GM18858 (cell line): ENCODE measurements around the gene PRDX2.
"Not testable (repeated sequence)": the region's sequence is repeated elsewhere in the genome, so short reads cannot be mapped to it uniquely, and the experiment has no call there.

Experiments
- ATAC-seq: cut with Tn5 transposase; IDR thresholded peaks from one replicate; pipeline ENCODE4 v1.9.1; 2021; ENCODE audit not compliant: unreplicated experiment

The PRDX2 gene

DNA sequence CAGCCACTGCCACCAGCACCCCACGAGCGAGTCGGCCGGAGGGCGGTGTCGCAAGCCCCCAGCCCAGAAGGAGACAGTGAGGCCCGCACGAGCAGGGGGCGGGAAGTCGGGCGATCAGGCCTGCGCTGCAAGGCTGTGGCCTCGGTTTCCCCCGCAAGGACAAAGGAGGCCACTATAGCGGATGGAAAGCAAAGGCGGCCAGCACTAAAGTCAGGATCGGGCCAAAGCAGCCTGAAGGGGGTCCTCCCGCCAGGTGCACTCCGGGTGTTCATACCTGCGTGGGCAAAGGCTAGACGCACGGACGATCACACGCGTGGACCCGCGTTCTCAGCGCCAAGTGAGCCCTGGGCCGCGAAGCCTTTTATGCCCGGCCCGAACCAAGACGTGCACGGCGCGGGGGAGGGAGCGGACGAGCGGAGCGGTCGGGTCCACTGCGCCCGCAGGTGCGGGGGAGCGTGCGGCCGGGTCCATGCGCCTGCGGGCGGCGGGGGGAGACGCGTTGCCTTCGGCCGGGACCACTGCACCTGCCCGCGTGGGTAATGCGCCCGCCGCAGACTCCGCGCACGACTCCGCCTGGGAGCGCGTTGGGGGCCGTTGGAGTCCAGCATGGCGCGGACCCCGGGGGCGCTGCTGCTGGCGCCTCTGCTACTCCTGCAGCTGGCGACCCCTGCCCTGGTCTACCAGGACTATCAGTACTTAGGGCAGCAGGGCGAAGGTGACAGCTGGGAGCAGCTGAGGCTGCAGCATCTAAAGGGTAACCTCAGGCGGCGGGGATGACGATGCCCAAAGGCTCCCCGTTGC is at the start of gene PRDX2, which contains the start of gene THSD8:
TSS of gene PRDX2 (minus strand) at position 335 of the 801 bp plus-strand sequence. CDS start 539 bp downstream, outside the sequence.
TSS of gene THSD8 (plus strand) at position 604 of the 801 bp plus-strand sequence. CDS start at position 607, 3 bp downstream.
- ATAC-seq, result no peak

DNA sequence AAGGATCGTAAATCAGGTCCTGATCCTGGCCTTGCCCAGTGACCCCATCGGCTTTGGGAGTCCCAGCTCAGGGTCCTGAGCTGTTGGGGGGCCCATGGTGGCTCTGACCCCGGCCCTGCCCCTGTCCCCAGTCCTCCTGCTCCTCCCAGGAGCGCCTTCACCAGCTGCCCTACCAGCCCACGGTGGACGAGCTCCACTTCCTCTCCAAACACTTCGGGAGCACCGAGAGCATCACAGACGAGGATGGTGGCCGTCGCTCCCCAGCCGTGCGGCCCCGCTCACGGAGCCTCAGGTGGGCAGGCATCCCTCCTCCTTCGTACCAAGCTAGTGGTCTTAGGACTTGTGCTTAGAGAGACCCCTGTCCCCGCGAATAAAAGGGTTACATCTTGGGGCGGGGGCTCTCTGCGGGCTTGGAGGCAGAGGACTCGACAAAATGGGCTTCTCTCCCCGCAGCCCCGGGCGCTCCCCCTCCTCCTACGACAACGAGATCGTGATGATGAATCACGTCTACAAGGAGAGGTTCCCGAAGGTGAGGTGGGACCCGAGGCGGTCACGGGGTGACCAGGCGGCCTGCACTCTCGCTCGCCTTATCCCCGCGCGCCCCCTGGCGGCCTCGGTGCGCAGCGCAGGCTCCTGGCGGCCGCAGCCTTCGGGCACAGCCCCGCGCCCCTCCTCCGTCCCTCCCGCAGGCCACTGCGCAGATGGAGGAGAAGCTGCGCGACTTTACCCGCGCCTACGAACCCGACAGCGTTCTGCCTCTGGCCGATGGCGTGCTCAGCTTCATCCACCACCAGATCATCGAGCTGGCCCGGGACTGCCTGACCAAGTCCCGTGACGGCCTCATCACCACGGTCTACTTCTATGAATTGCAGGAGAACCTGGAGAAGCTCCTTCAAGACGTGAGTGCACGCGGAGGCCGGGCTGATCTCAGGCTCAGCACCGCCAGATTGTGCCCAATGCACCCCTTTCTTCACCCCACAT is 45.8 kb upstream of the PRDX2 start:
- ATAC-seq, result no peak

DNA sequence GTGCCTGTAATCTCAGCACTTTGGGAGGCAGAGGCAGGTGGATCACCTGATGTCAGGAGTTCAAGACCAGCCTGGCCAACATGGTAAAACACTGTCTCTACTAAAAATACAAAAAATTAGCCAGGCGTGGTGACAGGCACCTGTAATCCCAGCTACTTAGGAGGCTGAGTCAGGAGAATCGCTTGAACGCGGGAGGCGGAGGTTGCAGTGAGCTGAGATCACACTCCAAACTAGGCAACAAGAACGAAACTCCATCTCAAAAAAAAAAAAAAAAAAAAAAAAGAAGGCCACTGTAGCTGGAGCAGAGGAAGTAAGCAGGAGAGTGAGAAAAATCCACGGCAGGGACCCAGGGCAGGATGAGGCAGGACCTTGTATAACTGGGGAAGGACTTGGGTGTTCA is 45.0 kb upstream of the PRDX2 start:
- not testable (repeated sequence) for ATAC-seq

DNA sequence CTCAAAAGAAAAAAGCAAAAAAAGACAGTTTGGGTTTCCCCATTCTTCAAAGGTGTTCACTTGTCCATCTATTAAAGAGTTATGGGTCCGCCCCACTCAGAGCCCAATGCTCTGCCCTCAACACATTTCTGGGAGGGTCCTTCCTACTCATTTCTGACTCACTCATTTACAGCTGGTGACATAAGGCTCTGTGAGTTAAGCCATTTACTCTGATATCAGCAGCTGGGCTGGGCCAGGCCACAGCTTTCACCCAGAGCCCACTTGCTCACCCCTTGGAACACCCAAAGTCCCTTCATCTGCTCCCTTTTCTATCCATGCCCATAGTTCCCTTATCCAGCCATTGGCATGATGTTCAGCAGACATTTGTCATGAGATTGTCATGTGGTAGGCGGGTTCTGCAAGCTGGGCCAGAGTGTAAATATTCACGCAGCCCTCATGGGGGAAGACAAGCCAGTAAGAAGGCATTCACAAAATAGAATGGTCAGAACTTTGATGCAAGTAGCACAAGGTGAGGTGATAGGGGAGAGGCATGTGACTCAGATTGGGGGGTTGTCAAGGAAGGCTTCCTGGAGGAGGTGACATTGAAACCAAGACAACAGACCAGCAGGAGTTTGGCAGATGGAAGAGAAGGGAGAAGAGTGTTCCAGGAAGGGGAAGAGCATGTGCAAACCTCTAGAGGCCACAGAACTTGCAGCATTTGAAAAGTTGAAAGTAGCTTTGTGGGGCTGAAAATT is 42.6 kb upstream of the PRDX2 start:
- ATAC-seq, result no peak

DNA sequence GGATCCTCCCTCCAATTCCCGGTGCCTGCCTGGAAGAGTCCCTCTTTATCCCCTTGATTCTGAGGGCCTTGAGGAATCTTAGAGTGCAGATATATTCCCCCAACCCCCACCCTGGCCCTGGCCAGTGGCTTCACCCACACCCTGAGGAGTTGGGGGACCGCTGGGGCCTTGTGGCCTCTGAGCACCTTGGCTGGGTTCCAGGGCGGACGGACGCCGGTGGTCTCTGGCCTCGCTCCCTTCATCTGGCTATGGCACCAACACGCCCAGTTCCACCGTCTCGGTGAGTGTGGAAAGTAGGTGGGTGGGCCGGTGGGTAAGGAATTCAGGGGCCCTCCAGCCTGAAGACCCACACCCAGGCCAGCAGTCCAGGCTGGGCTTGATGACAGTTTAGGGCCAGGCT is 41.7 kb upstream of the PRDX2 start:
- ATAC-seq, result no peak

DNA sequence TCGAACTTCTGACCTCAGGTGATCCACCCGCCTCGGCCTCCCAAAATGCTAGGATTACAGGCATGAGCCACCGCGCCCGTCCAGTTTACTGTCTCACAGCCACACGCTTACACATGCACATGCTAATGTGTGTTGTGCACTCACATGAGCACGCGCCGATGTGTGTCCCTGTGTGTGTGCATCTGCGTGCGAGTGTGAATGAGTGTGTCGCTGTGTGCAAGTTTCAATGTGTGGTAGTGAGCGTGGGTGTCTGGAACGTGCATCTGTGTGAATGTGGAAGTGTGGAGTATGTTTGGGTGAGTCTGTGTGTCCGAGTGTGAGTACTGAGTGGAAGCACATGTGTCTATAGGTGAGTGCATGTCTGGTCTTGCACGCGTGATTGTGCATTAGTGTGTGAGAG is 40.9 kb upstream of the PRDX2 start:
- no peak for ATAC-seq

DNA sequence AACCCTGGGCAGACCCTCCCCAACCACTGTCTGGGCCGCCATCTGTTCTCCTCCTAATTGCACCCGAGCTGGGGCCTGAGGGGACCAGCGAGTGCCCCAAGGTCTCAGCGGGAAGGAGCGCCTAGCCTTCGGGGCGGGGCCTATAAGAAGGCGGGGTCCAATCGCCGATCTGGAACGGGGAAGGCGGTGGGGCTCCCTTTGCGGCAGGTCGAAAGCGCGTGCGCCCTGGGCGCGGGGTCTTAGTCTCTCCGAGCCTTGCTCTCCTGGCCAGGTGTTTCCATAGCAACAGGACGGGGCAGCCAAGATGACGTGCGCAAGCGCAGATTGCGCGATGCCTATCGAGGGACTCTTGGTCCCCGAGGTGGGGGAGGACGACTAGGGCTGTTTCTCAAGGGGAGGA is 39.5 kb upstream of the PRDX2 start:
- ATAC-seq, result no peak

DNA sequence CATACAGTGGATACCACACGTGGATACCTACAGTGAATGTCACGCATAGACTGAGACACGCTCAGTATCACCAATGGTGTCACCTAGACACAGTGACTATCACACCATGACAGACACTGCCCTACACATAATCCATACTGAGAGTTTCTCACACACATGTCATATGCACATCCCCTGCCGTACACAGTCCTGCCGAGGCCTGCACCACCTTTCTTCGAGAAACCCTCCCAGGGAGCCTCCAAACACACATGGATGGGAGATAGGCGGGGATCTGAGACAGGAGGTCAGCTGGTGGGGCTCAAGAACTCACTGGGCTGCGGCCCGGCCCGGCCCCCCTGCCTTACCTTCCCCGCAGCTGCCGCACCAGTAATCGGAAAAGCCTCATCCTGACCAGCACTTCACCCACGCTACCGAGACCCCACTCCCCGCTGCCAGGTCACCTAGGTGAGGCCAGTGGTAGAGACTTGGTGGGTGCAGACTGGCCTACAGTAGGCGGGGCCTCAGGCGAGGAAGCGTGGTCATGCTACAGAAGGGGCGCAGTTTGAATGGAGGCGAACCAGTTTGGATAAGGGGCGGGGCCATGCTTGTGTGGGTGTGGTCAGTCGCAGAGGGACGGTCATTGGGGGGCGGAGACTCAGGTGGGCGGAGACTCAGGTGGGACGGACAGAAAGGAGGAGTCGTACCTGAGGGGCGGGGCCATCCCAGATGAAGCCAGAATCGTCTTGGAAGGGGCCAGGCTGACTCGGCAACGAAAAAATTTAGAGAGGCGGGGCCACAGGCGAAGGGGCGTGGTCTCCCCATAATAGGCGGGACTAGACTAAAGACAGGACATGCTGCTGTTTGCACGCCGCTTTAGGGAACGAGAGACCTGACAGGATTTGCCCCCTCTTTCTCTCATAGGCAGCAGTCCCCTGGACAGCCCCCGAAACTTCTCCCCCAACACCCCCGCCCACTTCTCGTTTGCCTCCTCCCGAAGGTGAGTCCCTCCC is 38.8 kb upstream of the PRDX2 start:
- no peak for ATAC-seq

DNA sequence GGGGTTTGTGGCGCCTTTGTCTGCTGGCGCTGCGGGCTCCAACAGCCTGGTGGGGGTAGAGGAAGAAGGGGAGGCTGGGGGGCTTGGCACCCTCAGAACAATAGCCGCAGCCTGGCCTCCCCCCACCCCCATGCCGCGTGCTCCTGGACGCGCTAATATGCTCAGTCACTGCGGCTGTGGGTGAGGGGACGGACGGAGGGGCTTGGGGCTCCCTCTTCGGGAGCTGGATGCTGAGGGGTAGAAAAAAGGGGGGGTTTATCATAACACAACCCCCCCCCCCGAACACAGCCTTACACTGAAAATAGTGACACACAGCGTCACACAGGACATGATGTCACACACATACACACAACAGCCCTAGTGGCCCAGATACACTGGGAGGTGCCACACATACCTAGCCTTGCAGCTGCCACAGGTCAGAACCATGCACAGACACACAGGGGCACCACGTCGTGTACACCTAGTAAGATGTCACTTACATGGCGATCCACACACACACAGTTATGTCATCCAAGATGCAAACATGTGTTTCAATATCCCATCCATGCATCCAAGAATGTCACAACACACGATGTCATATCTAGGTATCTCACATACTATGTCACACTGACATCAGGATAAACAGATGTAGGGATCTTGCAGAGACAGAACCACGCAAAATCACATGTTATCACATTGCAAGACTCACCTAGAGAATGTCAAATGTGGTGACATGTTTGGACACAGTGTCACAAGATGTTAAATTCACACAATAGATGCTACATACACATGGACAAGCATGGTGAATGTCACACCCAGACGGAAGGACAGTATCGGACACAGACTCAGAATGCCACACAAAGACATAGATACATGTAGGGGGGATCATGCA is 37.5 kb upstream of the PRDX2 start:
- no peak for ATAC-seq

DNA sequence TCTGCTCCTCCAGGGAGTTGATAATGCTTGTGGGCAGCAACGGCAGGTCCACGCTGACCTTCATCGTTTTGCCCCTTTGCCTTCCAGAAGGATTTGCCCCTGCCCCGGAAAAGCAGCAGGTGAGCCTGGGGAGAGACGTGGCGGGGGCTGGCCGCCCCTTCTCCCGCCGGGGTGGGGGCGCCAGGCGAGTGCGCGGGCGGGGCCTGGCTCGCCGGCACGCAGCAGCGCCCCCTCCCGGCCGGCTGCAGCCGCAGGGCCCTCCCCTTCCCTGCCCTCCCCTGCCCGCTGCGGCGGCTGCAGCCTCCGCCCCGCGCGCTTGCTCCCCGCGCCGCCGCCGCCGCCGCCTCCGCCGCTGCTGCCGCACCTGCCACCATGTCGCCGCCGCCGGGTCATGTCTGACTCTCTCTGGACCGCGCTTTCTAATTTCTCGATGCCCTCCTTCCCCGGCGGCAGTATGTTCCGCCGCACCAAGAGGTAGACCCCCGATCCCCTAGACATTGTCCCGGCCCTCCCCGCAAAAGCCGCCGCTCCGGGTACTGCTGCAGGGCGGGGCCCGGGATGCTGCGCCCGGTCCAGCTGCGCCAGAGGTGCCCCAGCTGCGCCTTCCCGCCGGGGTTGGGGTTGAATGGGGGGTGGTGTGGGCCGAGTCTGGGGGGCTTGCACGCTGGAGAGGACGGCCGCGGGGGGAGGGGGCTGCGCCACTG is 36.7 kb upstream of the PRDX2 start, which contains the start of gene MAST1:
TSS of gene MAST1 (plus strand) at position 334 of the 704 bp plus-strand sequence. CDS start at position 392, 58 bp downstream.
- no peak for ATAC-seq

DNA sequence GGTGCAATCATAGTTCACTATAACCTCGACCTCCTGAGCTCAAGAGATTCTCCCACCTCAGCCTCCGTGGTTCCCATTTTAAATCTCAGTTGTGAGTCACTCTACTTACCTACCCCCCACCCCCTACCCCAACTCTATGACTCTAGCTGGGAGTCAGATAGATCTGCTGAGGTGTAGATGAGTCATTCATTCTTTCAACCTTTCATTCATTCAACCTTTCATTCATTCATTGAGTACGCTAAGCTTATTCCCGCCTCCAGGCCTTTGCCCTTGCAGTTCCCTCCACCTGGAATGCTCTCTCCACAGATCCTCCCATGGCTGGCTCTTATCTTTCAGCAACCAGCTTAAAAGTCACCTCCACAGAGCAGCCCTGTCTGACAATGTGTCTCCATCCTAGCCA is 35.6 kb upstream of the PRDX2 start:
- ATAC-seq, result no peak

DNA sequence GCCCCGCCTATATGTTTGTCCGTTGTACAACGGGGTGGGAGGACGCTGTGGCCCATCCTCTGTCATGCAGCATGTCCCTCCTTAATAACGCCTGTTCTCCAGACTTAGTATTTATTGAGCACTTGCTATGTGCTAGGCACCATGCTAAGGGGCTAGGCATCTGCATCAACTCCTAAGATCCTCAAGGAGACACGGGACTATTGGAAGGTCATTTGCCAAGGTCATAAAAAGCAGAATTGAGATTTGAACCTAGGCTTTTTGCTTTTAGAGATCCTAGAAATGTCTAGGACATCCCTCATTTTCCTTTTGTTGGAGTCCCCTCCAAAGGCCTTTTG is 34.9 kb upstream of the PRDX2 start:
- ATAC-seq, result no peak

DNA sequence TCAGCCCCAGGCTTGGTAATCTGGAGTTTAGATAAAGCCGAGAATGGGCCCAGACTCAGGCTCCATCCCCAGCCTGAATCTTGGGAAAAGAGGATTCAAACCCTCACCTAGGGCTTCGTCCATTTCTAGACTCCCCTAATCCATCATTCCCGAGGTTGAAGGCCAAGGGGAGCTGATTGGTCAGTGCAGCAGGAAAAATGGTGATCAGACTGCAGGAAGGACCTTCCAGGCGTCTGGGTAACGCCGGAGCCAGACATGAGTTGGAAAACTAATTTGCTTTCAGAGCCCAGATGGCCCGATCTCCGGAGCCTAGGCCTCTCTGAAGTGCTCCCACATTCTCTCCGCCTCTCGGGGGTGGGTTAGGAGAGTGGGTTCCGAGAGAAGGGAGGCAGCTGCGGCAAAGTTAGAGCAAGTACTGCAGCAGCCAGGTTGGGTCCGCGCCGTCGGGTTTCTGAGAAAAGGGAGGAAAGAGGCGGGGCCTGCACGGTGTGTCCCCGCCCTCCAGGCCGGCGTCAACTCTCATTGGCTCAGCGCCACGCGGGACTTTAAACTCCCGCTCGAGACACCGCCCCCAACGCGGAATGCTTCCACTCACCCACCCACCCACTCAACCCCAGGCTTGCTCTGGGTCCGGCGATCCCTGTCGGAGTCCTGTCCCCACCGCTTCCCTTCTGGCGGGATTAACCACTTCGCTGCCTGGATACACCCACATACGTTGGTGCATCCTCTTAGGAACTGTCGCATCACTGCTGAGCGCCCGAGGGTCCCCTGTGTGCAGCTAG is 33.6 kb upstream of the PRDX2 start:
- no peak for ATAC-seq

DNA sequence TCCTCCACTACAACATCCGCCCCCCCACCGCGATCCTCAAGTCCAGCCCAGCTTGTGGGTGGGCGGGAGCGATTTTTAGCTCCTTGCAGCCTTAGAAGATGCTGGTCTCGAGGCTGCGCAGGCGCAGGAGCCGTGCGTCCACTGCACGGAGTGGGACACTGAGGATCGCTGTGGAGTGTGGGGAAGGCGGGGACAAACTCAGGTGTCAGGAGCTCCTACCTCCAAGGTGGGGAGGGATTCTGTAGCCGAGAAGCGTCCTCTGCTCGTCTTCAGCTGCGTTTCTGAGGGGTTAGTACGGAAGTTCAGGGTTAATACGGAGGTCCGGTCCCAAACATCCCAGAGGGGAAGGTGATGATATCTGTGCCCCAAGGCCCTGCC is 33.0 kb upstream of the PRDX2 start, which contains the start of gene RTBDN:
TSS of gene RTBDN (minus strand) at position 14 of the 378 bp plus-strand sequence. CDS start 4,600 bp downstream, outside the sequence.
- no peak for ATAC-seq

DNA sequence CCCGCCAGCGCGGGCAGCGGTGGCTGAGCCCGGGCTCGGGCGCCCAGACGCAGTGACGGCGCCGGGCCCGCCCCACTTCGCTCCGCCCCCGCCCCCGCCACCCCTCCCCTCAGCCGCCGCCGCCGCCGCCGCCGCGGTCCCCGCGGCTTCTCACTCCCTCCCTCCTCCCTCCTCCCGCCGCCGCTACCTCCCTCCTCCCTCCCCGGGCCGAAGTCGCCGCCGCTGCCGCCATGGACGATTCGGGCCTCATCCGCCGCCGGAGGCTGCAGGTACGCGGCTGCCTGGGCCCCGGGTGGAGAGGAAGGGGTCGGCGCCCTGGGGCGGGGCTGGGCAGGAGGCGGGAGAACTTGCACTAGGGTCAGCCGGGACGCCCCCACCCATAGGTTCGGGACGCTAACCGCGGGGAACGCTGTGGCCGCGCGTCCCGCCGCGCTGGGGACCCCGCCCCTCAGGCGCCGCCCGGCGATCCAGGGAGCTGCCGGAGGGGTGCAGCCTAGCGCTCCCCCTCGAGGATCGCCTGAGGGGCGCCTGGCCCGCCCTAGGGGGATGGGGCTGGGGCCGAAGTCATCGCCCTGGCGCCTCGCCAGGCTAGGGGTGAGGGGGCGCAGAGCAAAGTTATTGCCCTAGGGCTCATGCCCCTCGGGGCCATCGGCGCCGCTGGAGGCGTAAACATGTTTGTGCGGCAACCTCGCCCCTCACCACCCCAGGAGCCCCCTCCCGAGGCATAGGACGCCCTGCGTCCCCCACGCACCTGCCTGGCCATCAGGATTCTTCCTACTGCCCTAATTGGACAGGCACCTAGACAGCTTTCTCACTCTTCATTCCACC is 32.4 kb upstream of the PRDX2 start:
- ATAC-seq, result no peak

DNA sequence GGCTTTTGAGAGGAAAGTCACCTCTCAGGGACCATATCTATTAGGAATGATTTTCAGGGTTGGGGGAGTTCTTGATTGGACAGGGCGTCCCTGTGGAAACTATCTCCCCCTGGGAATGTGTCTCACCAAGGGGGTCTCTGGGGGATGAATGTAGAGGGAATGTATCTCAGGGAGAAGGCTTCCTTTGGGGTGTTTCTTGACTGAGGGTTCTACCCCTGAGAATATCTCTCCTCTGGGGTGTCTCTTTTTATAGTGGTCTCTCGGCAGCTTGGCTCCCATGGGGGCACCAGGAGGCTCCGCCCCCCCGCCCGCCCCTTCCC is 31.8 kb upstream of the PRDX2 start:
- no peak for ATAC-seq

DNA sequence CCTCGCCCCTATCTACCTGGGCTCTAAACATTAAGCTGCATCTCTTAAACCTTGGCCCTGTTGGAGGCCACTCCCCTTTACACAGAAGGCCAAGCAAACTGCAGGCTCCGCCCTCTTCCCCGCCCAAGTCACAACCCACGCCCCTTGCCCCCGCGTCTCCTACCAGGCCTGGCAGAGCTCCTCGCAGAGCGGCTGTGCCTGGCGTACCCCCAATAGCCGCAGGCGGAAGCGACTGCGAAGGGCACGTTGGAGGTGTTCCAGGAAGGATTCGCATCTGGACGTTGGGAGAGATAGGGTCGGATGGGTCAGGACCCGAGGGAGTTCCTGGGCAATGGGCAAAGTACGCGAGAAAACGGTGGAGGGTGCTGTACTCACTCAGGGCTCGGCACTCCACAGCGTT is 26.9 kb upstream of the PRDX2 start:
- no peak for ATAC-seq
